Right atrium auricular region (tissue), 2 donors: ENCODE measurements around the gene CARD19. TPM values are rescaled to one million over a fixed set of nuclear protein-coding genes. Genes with fewer than 3 reads are reported as not detected.

Experiments used
- DNase-seq: peaks from one replicate; pipeline ENCODE4 v3.0.0-alpha.2; 2019; ENCODE audit warnings: low spot score
- H3K27ac ChIP-seq, 2 donors: fragments of 200-600 bp; sonication (generic); 1 replicate in 1 of 2; 2 replicates in 1 of 2; pipeline ENCODE4 v1.5.1; 2016 to 2019
- H3K27me3 ChIP-seq, 2 donors: fragments of 200-600 bp; sonication (generic); one replicate each; pipeline versions ENCODE4 v1.5.1 to v1.6.0; 2017 to 2019
- H3K36me3 ChIP-seq: fragments of 200-600 bp; sonication (generic); one replicate; pipeline ENCODE4 v1.5.1; 2016
- H3K4me1 ChIP-seq, 2 donors: fragments of 200-600 bp; sonication (generic); one replicate each; pipeline versions ENCODE4 v1.5.1 to v1.6.0; 2017 to 2019
- H3K4me3 ChIP-seq, 2 donors: fragments of 200-600 bp; sonication (generic); 1 replicate in 1 of 2; 2 replicates in 1 of 2; pipeline ENCODE4 v1.5.1; 2017 to 2019; ENCODE audit warnings: mild to moderate bottlenecking in 1 of 2, moderate library complexity in 1 of 2
- H3K9me3 ChIP-seq, 2 donors: fragments of 200-600 bp; sonication (generic); one replicate each; pipeline ENCODE4 v1.5.1; 2019
- total RNA-seq, 2 donors: library from RNA; depleted of rRNA; stranded (reverse); fragments of >200 nt; gene quantifications; one replicate each; pipeline ENCODE4 v1.1.0, GENCODE V29; 2016
- TF ChIP-seq, protein P1 (sequence below), 2 donors: fragments of 200-600 bp; sonication (generic); IDR thresholded peaks; one replicate each; pipeline ENCODE4 v1.5.1; 2019; ENCODE audit warnings: antibody characterized with exemption in 2 of 2

Gene CARD19
- total RNA-seq, 2 donors from 2014 or later: 21.2 to 46.8 TPM

- H3K4me3 ChIP-seq: no peak overlapping the region
- H3K4me1 ChIP-seq: peaks cover 0 to 14% of the 10 kb centered on the region in 2 donors
- TF ChIP-seq, protein P1, sequence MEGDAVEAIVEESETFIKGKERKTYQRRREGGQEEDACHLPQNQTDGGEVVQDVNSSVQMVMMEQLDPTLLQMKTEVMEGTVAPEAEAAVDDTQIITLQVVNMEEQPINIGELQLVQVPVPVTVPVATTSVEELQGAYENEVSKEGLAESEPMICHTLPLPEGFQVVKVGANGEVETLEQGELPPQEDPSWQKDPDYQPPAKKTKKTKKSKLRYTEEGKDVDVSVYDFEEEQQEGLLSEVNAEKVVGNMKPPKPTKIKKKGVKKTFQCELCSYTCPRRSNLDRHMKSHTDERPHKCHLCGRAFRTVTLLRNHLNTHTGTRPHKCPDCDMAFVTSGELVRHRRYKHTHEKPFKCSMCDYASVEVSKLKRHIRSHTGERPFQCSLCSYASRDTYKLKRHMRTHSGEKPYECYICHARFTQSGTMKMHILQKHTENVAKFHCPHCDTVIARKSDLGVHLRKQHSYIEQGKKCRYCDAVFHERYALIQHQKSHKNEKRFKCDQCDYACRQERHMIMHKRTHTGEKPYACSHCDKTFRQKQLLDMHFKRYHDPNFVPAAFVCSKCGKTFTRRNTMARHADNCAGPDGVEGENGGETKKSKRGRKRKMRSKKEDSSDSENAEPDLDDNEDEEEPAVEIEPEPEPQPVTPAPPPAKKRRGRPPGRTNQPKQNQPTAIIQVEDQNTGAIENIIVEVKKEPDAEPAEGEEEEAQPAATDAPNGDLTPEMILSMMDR (IDR thresholded peaks at IDR 0.05): no peak
- H3K27me3 ChIP-seq: no peaks in the 10 kb centered on the region
- no peak overlapping the region for H3K27ac ChIP-seq
- H3K36me3 ChIP-seq: no peaks in the 10 kb centered on the region
- DNase-seq: peak; percentile 38
- H3K9me3 ChIP-seq: peaks cover 0 to 9% of the 10 kb centered on the region in 2 donors
Observed at GRCh38 chr9:93088656-93089015, 7.4 kb upstream of the CARD19 start.

DNA sequence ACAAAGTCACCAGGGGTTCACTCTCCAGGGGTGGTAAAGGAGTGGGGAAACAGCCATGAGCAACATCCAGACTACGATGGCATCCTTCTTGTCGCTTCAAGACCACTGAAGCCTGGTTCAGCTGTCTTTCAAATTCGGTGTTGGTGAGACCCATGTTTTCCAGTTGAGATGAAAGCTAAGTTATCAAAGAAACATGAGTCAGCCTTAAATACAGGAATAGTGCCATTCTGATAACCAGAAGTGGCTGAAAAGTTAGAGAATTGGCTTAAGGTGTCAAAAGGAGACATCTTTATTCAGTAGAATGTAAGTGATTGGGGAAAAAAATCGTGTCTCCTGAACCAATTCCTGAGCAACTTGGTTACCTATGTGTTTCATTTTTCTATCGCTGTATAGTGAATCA is 7.0 kb upstream of the CARD19 start:
- no peaks in the 10 kb centered on the region for H3K27me3 ChIP-seq
- H3K4me3 ChIP-seq: no peak overlapping the region
- peaks cover 0 to 9% of the 10 kb centered on the region in 2 donors for H3K9me3 ChIP-seq
- no peak overlapping the region for H3K27ac ChIP-seq
- TF ChIP-seq, protein P1 (IDR thresholded peaks at IDR 0.05): no peak
- DNase-seq: no peak
- no peaks in the 10 kb centered on the region for H3K36me3 ChIP-seq
- peaks cover 0 to 18% of the 10 kb centered on the region in 2 donors for H3K4me1 ChIP-seq

DNA sequence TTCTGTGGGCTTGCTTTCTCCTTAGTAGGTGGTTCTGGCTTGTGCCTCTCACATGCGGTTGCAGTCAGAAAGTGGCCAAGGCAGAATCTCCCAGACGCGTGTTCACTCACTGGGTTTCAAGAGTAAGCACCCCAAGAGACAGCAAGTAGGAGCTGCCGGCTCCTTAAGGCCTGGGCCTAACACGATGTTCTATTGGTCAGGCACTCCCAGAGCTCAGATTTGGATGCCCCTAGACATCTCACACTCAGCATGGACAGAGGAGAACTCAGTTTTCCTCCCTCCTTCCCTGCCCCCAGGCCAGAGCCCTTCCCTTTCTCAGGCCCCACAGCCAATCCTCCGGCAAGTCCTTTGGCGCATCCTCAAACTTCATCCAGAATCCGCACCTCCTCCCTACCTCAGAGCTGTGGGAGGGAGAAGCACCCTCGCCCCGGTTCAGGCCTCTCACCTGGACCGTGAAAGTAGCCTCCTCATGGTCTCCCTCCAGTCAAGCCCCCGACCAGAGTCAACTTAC is 6.5 kb upstream of the CARD19 start:
- peaks cover 0 to 22% of the 10 kb centered on the region in 2 donors for H3K4me1 ChIP-seq
- no peak overlapping the region for H3K27ac ChIP-seq
- peaks cover 0 to 9% of the 10 kb centered on the region in 2 donors for H3K9me3 ChIP-seq
- DNase-seq: peak; percentile 52
- H3K27me3 ChIP-seq: no peaks in the 10 kb centered on the region
- no peaks in the 10 kb centered on the region for H3K36me3 ChIP-seq
- H3K4me3 ChIP-seq: no peak overlapping the region
- TF ChIP-seq, protein P1 (IDR thresholded peaks at IDR 0.05): no peak

GRCh38 chr9:93090091-93090655 is 5.8 kb upstream of the CARD19 start:
- peaks cover 0 to 9% of the 10 kb centered on the region in 2 donors for H3K9me3 ChIP-seq
- TF ChIP-seq, protein P1 (IDR thresholded peaks at IDR 0.05): no peak
- no peak overlapping the region for H3K27ac ChIP-seq
- H3K4me1 ChIP-seq: peaks cover 0 to 28% of the 10 kb centered on the region in 2 donors
- H3K36me3 ChIP-seq: no peaks in the 10 kb centered on the region
- H3K4me3 ChIP-seq: no peak overlapping the region
- H3K27me3 ChIP-seq: no peaks in the 10 kb centered on the region
- DNase-seq: peak; percentile 9

DNA sequence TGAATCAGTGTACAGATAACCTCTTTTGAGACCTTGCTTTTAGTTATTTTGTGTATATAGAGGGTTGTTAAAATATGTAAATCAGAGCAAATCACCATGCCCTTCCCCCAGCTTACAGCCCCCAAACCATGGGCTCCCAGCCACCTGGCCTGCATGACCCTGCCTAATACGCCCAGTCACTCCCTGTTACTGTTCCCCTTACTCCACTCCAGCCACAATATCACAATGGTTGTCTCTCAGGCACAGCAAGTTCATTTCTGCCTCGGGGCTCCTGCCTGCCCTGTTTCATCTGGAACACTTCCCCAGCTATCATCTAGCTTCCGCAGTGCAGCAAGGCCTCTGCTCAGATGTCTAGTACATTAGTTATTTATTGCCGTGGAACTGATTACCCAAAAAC is 5.0 kb upstream of the CARD19 start:
- Histone ChIP-seq H3K27me3 (no peaks in the 10 kb centered on the region), H3K4me3 (no peak overlapping the region), H3K9me3 (peaks cover 0 to 9% of the 10 kb centered on the region in 2 donors), H3K4me1 (peaks cover 0 to 29% of the 10 kb centered on the region in 2 donors), H3K36me3 (no peaks in the 10 kb centered on the region), H3K27ac (no peak overlapping the region)
- TF ChIP-seq, protein P1 (IDR thresholded peaks at IDR 0.05): no peak
- peak; percentile 9 for DNase-seq
